Calu3 (cell line): Measurements from ENCODE around the gene LGR4. TPM values are rescaled to one million over a fixed set of nuclear protein-coding genes. Genes with fewer than 3 reads are reported as not detected.

Source experiments
- BruUV-seq: library from RNA; stranded (reverse); fragments of 400-500 nt; replicated peaks from 2 replicates; lab custom pipeline; 2021; lab: Mats Ljungman, UMichigan
- CTCF ChIA-PET: fragments of 300-600 bp; sonication (Branson Sonifier 250); formaldehyde crosslinking; loops from one replicate; lab custom pipeline; 2022; ENCODE audit warnings: antibody characterized with exemption; lab: Charles Lee
- DNase-seq: peaks from one replicate; pipeline ENCODE4 v3.0.0; 2022
- H3K27ac Mint-ChIP-seq: one replicate; pipeline ENCODE4 v1.8.0; 2022; ENCODE audit warnings: mixed read lengths; ENCODE audit not compliant: unreplicated experiment
- H3K27me3 Mint-ChIP-seq: one replicate; pipeline ENCODE4 v1.8.0; 2022; ENCODE audit warnings: mixed read lengths; ENCODE audit not compliant: unreplicated experiment
- H3K36me3 Mint-ChIP-seq: one replicate; pipeline ENCODE4 v1.8.0; 2022; ENCODE audit warnings: mild to moderate bottlenecking, moderate library complexity, mixed read lengths; ENCODE audit not compliant: insufficient read depth, unreplicated experiment
- H3K4me1 Mint-ChIP-seq: one replicate; pipeline ENCODE4 v1.8.0; 2022; ENCODE audit warnings: mild to moderate bottlenecking, low read depth, mixed read lengths; ENCODE audit not compliant: unreplicated experiment
- H3K4me3 Mint-ChIP-seq: one replicate; pipeline ENCODE4 v1.8.0; 2022; ENCODE audit warnings: mild to moderate bottlenecking, low read depth, moderate library complexity, mixed read lengths; ENCODE audit not compliant: unreplicated experiment
- H3K9me3 Mint-ChIP-seq: one replicate; pipeline ENCODE4 v1.8.0; 2022; ENCODE audit warnings: low read depth, mixed read lengths; ENCODE audit not compliant: unreplicated experiment
- intact Hi-C: fragments of 100-400 bp; cut with micrococcal nuclease; formaldehyde crosslinking; loops from one replicate; pipeline ENCODE4 v1.10.0; 2022; ENCODE audit not compliant: unreplicated experiment
- total RNA-seq: library from RNA; stranded (reverse); gene quantifications from 2 replicates; pipeline ENCODE4 v1.2.3, GENCODE V29; 2022
- TF ChIP-seq, protein P1 (sequence below): fragments of 200-600 bp; IDR thresholded peaks from one replicate; pipeline ENCODE4 v1.8.0; 2022; ENCODE audit warnings: antibody characterized with exemption; ENCODE audit not compliant: unreplicated experiment

LGR4 gene
- total RNA-seq, 1 experiment from 2014 or later, result 50.0 TPM

DNA sequence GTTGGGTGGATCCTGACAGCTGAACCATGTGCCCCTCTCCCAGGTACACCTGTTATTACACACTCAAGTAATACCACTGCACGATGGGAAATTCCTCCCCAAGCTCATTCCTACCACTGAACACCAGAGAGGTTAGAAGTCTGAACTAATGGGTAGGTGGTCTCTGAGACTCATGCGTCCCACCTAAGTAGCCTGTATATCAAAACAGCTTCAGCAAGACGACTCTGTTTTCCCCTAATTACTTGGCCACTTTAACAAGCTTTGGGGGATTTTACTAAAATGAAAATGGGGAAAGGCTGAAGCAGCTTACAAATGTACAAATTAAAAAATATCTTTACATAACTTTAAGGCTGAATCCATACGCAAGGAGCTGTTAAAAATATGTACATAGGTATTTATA is 29.4 kb downstream of the LGR4 start:
- intact Hi-C loops, result no loop called here
- peaks cover 5% of the 10 kb centered on the region for H3K36me3 Mint-ChIP-seq
- TF ChIP-seq, protein P1, sequence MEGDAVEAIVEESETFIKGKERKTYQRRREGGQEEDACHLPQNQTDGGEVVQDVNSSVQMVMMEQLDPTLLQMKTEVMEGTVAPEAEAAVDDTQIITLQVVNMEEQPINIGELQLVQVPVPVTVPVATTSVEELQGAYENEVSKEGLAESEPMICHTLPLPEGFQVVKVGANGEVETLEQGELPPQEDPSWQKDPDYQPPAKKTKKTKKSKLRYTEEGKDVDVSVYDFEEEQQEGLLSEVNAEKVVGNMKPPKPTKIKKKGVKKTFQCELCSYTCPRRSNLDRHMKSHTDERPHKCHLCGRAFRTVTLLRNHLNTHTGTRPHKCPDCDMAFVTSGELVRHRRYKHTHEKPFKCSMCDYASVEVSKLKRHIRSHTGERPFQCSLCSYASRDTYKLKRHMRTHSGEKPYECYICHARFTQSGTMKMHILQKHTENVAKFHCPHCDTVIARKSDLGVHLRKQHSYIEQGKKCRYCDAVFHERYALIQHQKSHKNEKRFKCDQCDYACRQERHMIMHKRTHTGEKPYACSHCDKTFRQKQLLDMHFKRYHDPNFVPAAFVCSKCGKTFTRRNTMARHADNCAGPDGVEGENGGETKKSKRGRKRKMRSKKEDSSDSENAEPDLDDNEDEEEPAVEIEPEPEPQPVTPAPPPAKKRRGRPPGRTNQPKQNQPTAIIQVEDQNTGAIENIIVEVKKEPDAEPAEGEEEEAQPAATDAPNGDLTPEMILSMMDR, result no peak
- H3K9me3 Mint-ChIP-seq, result peaks cover 3% of the 10 kb centered on the region
- BruUV-seq, result no TSS peak
- no peaks in the 10 kb centered on the region for H3K27me3 Mint-ChIP-seq
- H3K4me1 Mint-ChIP-seq, result peaks cover 32% of the 10 kb centered on the region
- H3K27ac Mint-ChIP-seq, result no peak overlapping the region
- no peak for DNase-seq
- H3K4me3 Mint-ChIP-seq, result no peak overlapping the region
- CTCF ChIA-PET, result no interaction called here

DNA sequence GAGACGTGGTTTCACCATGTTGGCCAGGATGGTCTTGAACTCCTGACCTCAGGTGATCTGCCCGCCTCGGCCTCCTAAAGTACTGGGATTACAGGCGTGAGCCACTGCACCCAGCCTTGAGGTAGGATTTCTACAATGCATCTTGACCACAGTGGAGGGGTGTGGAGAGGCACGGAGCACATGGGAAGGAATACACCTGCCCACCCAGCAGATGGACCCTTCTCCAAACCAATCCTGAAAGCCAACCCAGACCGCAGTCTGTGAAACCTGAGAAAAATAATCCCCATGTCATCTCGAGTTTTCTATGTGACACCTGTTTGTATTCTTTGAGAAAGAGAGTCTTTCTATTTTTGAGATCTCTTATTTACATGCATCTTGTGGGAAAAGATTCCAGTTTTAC is 32.5 kb downstream of the LGR4 start:
- no TSS peak for BruUV-seq
- Mint-ChIP-seq H3K9me3 (peaks cover 3% of the 10 kb centered on the region), H3K36me3 (peaks cover 3% of the 10 kb centered on the region), H3K4me1 (peaks cover 23% of the 10 kb centered on the region), H3K4me3 (no peak overlapping the region), H3K27ac (no peak overlapping the region), H3K27me3 (no peaks in the 10 kb centered on the region)
- intact Hi-C loops, result no loop called here
- CTCF ChIA-PET, result interaction anchor here (0.7 kb wide), 1 partner anchor 467 kb away, joined by 3 read pairs; no protein-coding TSS in a partner anchor
- TF ChIP-seq, protein P1, result no peak
- DNase-seq, result no peak

DNA sequence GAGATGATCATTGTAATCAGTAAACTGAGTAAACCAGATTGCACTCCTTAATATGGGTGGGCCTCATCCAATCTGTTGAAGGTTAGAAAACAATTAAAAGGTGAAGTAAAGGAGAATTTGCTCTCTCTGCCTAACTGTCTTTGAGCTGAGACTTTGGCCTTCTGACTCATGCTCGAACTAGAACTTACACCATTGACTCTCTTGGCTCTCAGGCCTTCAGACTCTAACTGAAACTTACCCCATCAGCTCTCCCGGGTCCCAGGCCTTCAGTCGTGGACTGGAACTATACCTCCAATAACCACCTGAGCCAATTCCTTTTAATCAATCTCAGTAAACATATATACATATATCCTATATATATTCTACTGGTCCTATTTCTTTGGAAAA is 34.0 kb downstream of the LGR4 start:
- H3K4me3 Mint-ChIP-seq, result no peak overlapping the region
- no peaks in the 10 kb centered on the region for H3K27me3 Mint-ChIP-seq
- TF ChIP-seq, protein P1, result no peak
- H3K9me3 Mint-ChIP-seq, result peaks cover 3% of the 10 kb centered on the region
- no peak overlapping the region for H3K27ac Mint-ChIP-seq
- CTCF ChIA-PET, result no interaction called here
- no peaks in the 10 kb centered on the region for H3K36me3 Mint-ChIP-seq
- intact Hi-C loops, result no loop called here
- DNase-seq, result no peak
- peaks cover 11% of the 10 kb centered on the region for H3K4me1 Mint-ChIP-seq
- BruUV-seq, result no TSS peak

DNA sequence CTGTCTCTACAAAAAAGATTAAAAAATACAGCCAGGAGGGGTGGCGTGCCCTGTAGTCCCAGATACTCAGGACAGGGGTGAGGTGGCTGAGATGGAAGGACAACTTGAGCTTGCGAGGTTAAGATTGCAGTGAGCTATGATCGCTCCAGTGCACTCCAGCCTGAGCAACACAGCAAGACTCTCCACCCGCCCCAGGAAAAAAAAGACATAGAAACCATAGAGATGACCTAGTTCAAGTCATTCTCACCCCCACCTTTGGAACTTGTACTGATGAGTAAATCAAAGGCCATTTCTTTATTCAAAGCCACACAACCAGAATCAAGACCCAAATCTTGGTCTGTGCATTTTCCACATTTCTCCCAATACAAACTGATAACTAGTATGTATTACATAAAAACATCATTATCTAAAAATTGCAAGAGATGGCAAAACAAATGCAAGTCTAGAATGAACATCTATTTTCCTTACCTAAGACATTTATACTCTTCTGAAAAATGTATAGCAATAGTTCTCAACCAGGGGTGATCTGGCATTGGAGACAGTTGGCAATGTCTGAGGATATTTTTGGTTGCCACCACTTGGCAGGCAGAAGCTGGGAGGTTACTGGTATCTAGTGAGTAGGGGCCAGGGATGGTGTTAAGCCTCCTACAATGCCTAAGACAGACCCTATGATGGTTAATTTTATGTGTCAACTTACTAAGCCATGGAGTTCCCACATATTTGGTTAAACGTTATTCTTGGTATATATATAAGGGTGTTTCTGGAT is 34.6 kb downstream of the LGR4 start:
- no TSS peak for BruUV-seq
- Mint-ChIP-seq H3K4me3 (no peak overlapping the region), H3K36me3 (no peaks in the 10 kb centered on the region), H3K27ac (no peak overlapping the region), H3K4me1 (peaks cover 11% of the 10 kb centered on the region), H3K9me3 (peaks cover 3% of the 10 kb centered on the region), H3K27me3 (no peaks in the 10 kb centered on the region)
- TF ChIP-seq, protein P1, result no peak
- DNase-seq, result no peak
- intact Hi-C loops, result no loop called here
- CTCF ChIA-PET, result interaction anchor here (0.6 kb wide), 1 partner anchor 931 kb away, joined by 5 read pairs; no protein-coding TSS in a partner anchor
